ENCODE data around the gene SUPT3H.

The SUPT3H gene

DNA sequence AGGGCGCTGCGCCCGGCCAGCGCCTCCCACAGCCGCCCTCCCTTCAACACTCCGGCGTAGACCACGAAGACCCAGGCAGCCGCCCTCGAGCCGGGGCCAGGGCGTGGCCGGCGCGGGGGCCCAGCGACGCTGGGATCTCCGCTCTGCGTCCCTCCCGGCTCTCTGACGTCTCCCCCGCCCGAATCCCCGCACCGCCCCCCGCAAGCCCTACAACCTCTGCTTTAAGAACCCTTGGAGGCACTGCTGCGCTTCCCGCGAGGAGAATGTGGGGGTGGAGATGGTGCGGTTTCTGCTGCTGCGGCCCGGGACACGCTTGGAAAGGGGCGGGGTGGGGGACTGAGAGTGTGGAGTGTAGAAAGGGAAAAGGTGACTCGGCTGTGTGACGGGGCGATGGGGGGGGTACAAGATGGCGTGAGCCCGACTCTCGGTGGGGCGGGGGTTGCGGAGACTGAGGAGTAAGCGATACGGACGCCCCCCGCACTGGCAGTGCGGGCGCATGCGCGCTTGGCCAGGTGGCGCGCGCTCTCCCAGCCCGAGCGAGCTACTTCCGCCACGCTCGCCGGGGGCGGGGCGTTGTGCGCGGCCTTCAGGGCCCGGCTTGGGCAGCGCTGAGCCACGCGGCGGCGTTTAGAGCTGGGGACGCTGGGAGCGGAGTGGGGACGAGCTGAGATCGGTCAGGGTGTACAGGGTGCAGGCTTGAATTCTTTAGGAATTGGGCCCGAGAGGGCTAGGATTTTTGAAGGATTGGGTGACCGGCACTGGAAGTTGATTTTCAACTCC lies at the start of gene SUPT3H:
Gene SUPT3H (minus strand): TSS at position 381 of the 780 bp plus-strand sequence.
- peak; percentile 95 for DNase-seq (ENCODE audit: low read depth)
- TF ChIP-seq, protein P1, sequence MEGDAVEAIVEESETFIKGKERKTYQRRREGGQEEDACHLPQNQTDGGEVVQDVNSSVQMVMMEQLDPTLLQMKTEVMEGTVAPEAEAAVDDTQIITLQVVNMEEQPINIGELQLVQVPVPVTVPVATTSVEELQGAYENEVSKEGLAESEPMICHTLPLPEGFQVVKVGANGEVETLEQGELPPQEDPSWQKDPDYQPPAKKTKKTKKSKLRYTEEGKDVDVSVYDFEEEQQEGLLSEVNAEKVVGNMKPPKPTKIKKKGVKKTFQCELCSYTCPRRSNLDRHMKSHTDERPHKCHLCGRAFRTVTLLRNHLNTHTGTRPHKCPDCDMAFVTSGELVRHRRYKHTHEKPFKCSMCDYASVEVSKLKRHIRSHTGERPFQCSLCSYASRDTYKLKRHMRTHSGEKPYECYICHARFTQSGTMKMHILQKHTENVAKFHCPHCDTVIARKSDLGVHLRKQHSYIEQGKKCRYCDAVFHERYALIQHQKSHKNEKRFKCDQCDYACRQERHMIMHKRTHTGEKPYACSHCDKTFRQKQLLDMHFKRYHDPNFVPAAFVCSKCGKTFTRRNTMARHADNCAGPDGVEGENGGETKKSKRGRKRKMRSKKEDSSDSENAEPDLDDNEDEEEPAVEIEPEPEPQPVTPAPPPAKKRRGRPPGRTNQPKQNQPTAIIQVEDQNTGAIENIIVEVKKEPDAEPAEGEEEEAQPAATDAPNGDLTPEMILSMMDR (conservative IDR thresholded peaks at IDR 0.05; ENCODE audit: low read depth, low read length), result peak; percentile 27

DNA sequence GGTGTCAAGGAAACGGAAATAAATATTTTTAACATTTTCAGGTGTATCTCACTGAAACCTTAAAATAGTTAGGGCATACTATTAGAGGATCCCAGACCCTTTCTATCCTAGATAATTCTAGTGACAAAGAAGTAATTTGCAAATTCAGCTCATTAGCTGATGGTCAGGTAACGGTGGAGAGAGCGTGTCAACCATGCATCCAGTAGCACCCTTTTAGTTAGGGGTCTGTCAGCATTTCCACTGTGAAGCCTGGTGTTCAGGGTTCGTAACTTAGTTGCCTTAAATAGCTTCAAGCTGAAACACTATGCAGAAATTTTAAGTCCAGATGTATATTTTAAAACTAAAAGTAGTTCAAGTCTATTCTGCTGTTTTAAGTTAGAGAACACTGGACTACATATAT lies 48.5 kb upstream of the SUPT3H start:
- DNase-seq (ENCODE audit: low read depth), result no peak
- TF ChIP-seq, protein P1 (conservative IDR thresholded peaks at IDR 0.05; ENCODE audit: low read depth, low read length), result no peak
- H3K4me3 ChIP-seq (ENCODE audit: low read depth, low read length), result no peak overlapping the region

More for the DNA sequence above, at the start of gene SUPT3H:
- peak within 1 kb of the TSS; percentile 76 for H3K4me3 ChIP-seq (ENCODE audit: low read depth, low read length)

DNA sequence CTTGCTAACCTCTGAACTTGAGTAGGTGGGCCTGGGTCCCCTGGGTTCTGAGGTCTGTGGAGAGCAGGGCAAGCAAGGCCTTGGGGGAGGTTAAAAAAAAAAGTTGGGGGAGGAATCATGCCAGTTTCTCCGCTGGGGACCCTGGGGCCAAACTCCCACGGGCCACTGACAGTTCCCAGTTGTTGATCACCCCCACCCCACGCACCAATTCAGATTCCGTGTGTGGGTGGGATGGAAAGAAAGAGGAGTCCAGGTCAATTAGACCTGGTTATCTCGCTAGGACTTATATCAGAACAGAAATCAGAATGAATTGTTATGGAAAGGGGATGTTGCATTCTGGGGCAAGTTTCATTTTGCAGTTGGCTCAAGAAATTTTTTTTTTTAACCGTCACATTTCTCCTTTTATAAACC lies 46.7 kb upstream of the SUPT3H start:
- TF ChIP-seq, protein P1 (conservative IDR thresholded peaks at IDR 0.05; ENCODE audit: low read depth, low read length), result no peak
- DNase-seq (ENCODE audit: low read depth), result no peak
- H3K4me3 ChIP-seq (ENCODE audit: low read depth, low read length), result peak overlapping the region; percentile 95

DNA sequence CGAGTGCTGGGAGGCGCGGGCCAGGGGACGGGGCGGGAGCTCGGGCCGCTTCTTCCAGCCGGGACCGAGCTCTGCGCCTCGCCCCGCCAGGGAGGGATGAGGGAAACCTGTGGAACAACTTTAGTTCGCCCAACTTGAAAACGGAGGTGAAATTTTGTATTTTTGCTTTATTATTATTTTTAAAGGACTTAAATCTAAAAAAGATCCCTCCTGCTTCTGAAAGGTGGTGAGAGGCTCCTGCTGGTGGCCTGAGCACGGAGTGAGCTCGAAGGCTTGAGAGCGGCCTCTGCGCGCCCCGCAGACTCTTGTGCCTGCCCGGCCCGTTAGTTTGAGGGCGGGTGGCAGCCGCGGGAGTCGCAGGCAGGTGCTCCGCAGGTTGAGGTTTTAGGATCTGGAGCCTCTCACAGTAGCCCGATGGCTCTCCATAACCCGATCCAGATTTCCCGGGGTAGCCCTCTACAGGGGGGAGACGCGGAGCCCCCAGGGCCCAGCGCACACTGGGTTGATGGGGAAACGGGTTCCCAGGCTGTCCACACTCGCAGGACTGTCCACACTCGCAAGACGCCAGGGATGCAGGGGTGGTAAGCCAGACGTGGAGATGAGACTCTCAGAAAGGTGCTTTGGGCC lies 46.2 kb upstream of the SUPT3H start:
- peak overlapping the region; percentile 95 for H3K4me3 ChIP-seq (ENCODE audit: low read depth, low read length)
- TF ChIP-seq, protein P1 (conservative IDR thresholded peaks at IDR 0.05; ENCODE audit: low read depth, low read length), result no peak
- peak; percentile 55 for DNase-seq (ENCODE audit: low read depth)

DNA sequence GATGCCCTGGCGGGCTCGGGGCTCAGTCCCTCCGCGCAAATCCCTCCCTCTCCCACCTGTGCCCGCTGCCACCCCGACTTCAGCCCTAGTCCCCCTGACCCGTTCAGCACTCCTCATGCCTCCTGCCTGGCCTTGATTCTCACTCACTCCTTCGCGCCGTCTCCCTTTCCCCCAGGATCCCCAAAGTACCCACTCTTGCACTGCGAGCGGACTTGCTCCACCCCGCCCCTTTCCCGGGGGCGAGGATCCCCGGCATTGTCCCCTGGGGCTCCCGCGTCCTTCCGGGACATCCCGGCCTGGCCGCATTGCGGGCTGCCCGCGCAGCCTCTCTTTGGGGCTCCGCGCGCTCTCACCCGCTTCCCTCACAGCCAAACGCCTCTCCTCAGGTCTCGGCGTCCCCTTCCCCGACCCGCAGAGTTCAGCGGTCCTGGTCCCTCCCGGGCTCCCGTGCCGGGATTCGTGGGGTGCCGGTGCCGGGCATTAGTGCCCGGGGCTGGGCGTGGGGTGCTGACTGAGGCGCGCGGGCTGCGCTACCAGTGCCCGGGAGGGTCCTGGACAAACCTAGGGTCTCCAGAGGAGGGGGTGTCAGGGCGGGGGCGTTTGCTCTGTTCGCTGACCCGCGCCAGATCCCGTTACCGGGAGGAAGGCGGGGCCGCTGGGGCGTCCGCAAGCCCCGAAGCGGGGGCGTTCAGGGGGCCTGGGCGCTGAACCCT lies 45.5 kb upstream of the SUPT3H start:
- TF ChIP-seq, protein P1 (conservative IDR thresholded peaks at IDR 0.05; ENCODE audit: low read depth, low read length), result no peak
- DNase-seq (ENCODE audit: low read depth), result peak; percentile 32
- peak overlapping the region; percentile 95 for H3K4me3 ChIP-seq (ENCODE audit: low read depth, low read length)

DNA sequence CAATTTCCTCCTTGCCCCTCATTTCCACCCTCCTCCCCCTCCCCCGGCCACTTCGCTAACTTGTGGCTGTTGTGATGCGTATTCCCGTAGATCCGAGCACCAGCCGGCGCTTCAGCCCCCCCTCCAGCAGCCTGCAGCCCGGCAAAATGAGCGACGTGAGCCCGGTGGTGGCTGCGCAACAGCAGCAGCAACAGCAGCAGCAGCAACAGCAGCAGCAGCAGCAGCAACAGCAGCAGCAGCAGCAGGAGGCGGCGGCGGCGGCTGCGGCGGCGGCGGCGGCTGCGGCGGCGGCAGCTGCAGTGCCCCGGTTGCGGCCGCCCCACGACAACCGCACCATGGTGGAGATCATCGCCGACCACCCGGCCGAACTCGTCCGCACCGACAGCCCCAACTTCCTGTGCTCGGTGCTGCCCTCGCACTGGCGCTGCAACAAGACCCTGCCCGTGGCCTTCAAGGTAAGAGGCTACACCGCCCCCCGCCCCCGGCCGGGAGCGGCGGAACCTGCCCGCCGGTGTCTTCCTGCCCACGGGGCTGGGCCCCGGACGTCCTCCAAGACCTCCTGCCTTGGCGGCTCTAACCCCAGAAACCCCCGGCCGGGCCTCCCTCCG lies 44.9 kb upstream of the SUPT3H start:
- peak; percentile 76 for DNase-seq (ENCODE audit: low read depth)
- H3K4me3 ChIP-seq (ENCODE audit: low read depth, low read length), result peak overlapping the region; percentile 95
- TF ChIP-seq, protein P1 (conservative IDR thresholded peaks at IDR 0.05; ENCODE audit: low read depth, low read length), result no peak
